ENCODE measurements around the gene IST1.

IST1 gene

DNA sequence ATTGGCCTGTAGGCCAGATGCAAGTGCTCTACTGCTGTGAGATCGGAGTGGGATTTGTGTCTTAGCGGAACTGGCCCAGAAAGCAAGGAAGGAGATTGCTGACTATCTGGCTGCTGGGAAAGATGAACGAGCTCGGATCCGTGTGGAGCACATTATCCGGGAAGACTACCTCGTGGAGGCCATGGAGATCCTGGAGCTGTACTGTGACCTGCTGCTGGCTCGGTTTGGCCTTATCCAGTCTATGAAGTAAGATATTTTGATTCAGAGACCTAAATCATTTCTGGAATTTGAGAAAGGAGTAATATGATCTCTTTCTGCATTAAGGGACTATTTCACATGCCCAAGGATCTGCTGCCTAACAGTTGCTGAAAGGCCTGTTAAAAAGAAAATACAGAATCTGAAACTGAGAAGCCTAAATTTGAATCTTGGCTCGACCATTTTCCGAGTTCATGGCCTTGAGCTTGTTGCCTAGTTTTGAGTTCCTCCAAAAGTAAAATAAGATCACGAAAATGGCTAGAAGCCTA, 21.1 kb downstream of the IST1 start:
- no peak for DNase-seq (ENCODE audit: low read depth in 1 of 2, low spot score in 1 of 2)

DNA sequence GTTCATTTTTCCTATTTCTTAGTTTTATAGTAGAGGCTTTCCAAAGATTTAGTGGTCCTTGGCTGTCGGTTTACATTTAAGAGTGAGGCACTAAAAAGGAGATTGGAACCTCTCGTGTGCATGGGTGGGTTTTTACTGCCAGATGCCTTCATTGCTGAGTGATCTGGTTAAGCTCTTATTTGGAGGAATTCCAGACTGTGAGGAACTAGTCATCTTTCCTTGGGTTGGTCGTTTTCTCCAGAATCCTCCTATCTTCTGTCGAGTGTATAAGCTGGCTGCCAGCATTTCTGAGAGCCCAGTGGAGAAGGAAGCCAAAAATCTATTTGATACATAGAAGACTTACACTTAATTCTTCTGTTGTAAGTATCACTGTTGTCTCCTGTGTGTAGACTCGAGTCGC, 22.6 kb downstream of the IST1 start:
- no peak for DNase-seq (ENCODE audit: low read depth in 1 of 2, low spot score in 1 of 2)

DNA sequence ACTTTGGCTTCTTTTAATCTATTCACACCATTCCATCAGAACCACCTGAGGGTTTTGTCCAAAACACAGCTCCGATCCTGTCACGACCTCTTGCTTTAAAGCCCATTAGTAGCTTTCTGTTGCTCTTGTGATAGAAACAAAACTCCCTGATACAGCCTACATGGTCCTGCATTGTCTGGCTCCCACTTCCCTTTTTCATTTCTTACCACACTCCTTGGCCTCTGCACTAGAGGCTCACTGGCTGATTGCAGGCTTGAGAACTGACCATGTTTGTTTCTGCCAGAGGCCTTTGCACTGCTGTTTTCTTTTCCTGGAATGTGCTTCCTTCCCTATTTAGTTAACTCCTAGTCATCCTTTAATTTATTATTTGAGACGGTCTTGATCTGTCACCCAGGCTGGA, 23.7 kb downstream of the IST1 start:
- DNase-seq (ENCODE audit: low read depth in 1 of 2, low spot score in 1 of 2): no peak

DNA sequence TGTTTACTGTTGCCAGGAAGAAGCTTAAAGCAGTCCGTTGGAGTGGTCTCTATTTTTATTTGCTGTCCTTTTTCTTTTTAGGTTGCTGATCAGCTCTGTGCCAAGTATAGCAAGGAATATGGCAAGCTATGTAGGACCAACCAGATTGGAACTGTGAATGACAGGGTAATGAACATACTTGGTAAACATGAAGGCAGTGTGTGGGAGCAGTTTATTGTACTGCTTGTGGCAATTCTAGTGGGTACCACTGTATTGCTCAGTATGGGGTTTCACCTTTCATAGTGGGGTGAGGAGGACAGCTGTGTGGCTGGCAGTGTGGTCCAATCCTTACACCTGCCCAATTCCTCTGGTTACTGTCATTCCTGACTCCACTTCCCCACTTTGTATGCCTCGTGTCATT, 25.3 kb downstream of the IST1 start:
- DNase-seq (ENCODE audit: low read depth in 1 of 2, low spot score in 1 of 2): no peak

DNA sequence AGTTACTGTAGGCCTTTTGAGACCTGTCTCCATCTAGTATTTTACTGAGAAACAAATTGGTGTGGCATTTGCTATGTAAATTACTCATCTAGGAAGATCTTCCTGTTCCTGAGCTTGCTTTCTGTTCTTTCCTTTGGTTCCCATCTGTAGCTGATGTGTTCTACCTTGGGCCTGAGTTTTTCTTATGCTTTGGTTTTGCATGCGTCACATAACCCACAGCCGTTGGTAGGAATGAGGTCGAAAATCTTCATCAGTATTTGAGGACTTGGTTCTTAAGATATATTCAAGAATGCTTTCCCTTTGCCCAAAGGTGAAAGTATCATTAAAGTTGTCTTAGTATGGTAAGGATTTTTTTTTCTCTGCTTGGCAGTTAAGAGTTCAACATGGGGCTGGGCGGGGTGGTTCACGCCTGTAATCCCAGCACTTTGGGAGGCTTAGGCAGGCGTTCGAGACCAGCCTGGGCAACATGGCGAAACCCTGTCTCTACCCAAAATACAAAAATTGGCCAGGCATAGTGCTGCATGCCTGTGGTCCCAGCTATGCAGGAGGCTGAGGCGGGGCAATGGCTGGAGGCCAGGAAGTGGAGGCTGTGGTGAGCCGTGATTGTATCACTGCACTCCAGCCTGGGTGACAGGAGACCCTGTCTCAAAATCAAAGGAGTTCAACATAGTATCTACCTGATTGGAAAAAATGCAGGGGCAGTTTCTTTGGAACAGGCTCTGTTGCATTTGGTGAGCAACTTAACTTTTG, 28.8 kb downstream of the IST1 start:
- DNase-seq (ENCODE audit: low read depth in 1 of 2, low spot score in 1 of 2): no peak

DNA sequence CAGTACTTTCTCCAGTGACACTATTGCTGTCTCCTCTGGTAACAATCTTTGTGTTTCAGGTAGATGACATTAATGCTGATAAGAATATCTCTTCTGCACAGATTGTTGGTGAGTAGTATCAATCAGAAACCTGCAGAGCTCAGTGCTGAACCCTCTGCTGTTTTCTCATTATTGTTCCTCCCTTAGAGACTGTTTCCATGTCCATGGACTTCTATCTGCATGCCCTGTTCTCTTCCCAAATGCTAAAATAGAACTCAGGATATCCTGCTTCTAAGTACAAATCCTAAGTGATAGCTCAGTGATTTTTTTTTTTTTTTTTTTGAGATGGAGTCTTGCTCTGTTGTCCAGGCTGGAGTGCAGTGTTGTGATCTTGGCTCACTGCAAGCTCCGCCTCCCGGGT, 29.4 kb downstream of the IST1 start:
- no peak for DNase-seq (ENCODE audit: low read depth in 1 of 2, low spot score in 1 of 2)

DNA sequence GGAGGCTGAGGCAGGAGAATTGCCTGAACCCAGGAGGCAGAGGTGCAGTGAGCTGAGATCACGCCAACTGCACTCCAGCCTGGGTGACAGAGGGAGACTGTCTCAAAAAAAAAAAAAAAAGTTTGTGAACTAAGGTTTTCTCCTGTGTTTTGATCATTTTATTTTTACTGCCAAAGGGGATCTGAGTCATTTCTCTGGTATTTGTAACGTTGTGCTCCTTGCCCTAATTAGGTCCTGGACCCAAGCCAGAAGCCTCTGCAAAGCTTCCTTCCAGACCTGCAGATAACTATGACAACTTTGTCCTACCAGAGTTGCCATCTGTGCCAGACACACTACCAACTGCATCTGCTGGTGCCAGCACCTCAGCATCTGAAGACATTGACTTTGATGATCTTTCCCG, 32.1 kb downstream of the IST1 start:
- DNase-seq (ENCODE audit: low read depth in 1 of 2, low spot score in 1 of 2): no peak

DNA sequence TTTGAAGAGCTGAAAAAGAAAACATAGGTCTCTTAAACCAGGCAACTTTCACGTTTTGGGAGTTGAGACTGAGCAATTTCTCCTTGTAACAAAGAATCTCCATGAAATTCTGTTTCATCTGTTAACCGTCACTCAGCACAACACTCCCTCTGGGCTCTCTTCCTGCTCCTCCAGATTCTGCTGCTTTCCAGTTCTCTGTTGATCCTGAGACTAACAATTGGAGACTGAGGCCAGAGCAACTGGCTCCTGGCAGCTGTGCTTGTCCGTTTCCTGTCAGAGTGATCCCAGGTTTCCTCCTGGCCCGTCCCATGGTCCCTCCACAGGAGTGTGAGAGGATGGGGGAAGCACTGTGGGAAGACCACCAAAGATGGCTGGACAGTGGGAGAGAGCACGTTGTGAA, 32.5 kb downstream of the IST1 start:
- no peak for DNase-seq (ENCODE audit: low read depth in 1 of 2, low spot score in 1 of 2)

DNA sequence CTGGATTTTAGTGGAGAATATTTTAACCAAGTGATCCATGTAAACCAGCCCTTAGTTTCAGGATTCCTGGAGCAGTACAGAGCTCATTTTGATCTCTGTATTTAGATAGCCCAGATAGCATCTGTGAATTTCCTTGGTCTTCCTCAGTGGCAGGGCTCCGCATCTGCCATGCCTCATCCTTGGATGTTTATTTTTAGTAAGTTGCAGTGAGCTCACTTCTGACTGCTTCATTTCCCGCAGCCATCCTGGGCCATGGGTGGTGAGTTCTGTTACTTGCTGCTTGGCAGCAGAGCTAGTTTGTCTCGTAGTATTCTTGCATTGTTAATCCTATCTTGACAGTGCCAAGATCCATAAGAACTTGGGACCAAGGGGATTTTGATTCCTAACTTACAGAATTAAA, 33.7 kb downstream of the IST1 start:
- no peak for DNase-seq (ENCODE audit: low read depth in 1 of 2, low spot score in 1 of 2)

DNA sequence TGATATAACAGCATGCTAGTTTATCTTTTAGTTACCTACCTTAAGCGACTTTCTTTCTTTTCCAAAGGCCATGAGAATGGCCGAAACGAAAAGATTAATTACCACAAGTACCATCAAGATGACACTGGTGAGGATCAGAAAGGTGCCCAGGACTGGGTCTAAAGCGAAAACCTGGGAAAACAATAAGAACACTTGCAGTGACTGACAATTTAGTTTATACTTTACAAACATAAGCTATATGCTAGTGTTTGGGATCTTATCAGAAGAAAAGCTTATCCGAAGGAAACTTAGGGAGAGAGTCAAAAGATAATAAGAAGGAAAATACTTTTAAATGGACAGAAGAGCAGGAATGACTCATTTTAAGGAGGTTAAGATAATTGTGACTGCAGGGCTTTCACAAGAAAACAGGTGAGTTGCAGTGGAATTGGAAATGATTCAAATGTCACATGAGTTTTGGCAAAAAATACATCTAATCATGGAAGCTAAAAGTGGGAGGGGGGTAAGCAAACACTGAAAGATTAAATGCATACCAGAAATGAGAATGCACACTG, 34.8 kb downstream of the IST1 start:
- no peak for DNase-seq (ENCODE audit: low read depth in 1 of 2, low spot score in 1 of 2)

DNA sequence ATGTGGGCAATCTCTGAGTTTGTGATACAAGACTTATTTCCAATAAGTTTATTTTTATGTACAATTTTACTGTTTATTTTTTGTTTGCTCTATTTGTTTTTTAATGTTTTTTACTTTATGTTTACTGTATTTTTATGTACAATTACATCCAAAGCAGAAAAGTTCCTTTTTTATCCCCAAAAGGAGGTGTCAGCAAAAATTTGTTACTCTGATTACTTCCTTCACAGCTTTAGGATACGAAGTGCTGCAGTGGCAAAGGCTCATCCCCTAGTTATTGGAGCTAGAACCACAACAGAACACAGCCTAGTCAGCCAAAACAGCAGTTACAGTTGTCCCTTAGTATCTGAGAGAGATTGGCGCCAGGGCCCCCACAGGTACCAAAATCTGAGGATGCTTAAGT, 35.7 kb downstream of the IST1 start:
- DNase-seq (ENCODE audit: low read depth in 1 of 2, low spot score in 1 of 2): no peak

DNA sequence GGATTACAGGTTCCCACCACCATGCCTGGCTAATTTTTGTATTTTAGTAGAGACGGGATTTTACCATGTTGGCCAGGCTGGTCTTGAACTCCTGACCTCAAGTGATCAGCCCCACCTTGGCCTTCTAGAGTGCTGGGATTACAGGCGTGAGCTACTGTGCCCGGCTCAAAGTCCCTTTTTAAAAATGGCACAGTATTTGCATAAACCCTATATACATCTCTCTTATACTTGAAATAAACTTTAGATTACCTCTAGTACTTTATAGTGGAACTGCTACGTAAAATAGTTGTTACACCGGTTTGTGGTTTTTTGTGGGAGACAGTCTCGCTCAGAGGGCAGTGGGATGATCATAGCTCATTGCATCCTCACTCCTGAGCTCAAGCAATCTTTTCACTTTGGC, 36.3 kb downstream of the IST1 start:
- DNase-seq (ENCODE audit: low read depth in 1 of 2, low spot score in 1 of 2): no peak

DNA sequence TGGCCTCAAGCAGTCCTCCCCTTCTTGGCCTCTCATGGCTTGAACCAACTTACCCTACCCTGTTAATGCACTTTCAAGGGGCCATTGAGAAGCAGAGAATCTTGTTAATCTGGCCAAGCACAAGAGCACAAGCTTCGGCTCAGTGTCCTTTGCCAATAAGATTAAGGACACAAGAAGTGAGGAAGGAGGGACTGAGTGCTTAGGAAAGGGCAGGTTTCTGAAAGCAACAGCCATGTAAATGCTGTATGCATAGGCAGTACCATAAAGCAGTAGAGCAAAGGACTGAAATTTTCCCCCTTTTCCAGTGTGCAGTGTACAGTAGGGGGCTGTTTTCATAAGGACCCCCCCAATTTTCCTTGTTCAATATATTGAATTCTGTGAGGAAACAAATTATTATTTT, 37.7 kb downstream of the IST1 start:
- no peak for DNase-seq (ENCODE audit: low read depth in 1 of 2, low spot score in 1 of 2)

DNA sequence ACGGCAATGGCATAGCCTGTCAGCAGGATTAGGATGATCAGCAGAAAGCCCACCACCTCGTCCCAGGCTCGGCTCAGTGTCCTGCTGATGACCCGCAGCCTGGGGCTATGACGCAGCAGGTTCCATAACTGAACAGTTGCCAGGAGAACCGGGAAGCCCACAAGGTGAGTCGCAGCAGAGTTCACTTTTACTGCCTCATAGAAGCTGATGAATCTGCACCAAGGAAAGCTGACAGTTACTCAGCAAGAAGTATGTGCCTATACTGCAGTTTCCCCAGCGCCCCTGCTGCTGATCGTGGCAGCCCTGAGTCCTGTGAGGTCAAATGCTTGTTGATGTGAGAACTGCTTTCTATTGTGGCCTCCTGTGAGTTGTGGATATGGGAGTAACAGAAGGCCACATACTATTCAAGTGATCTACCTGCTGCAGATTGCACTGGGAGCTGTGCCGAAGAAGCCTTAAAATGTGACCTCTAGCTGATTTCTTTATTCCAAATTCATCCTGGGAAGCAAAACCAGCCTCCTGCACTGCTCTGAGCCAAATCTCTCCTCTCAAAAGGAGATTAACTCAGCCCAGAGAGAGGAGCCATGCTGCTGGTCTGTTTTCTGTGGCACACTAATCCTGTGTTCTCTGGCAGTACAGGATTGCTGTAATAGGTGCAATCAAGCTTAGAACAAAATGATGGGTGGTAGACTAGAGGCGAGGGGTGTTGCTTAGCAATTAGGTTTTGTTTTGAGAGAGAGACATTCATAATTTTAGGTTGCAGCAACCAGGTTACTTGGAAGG, 38.8 kb downstream of the IST1 start:
- DNase-seq (ENCODE audit: low read depth in 1 of 2, low spot score in 1 of 2): no peak

DNA sequence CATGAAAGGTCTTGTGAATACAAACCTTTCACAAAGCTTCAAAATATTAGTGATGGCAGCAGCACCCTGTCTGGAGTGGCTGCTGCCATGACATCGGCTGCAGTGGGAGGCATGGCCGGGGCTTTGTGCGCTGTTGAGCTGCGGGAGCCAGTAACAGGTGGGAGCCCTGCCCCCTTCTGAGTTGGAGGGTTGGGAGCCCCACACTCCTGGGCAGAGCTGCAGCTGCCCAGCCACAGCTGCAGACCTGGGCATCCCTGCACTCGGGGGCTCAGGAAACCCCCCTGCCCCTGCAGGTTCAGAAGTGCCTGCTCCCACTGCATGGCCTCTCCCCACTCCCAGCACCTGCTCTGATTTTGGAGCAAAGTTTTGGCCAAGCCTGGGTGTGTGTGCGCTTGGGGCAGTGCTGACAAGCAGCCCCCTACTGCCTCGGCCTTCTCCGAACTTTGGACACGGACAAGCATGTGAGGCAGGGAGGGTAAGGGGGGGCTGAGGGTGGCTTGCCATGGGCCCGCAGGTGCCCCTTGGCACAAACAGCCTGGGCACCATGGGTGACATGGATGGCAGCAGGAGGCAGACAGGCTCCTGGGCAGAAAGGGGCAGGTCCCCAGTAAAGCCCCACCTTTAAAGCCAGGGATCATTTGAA, 42.7 kb downstream of the IST1 start:
- no peak for DNase-seq (ENCODE audit: low read depth in 1 of 2, low spot score in 1 of 2)

DNA sequence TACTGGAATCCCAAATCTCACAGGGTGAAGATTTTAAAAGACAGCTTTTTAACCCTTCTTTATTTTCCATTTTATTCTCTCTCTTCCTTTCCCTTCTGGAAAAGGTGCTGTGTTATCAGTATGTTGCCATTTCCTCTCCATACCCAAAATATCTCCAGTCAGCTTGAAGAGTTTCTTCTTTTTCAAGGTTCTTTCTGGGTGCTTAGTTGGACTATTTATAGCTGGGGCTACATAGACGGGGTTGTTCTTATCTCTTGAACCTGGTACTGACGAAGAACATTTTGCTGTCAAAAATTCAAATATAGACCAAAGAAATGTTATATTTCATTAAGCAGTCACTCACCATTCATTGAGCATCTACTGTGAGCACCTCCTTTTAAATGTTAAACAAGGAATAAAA, 48.6 kb downstream of the IST1 start:
- DNase-seq (ENCODE audit: low read depth in 1 of 2, low spot score in 1 of 2): no peak

DNA sequence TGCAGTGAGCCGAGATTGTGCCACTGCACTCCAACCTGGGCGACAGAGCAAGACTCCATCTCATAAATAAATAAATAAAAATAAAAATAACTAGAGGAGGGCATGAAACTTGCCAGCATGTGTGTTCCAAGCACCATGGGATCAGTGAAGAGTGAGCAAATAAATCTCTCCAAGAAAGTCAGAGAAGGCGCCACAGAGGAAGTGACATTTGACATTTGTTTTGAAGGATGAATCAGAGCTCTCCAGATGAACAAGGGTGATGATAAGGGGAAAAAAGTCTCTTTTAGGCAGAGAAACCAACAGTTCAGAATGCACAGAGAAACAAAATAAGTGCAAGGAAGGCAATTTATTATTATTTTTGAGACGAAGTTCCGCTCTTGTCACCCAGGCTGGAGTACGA, 50.3 kb downstream of the IST1 start:
- no peak for DNase-seq (ENCODE audit: low read depth in 1 of 2, low spot score in 1 of 2)

DNA sequence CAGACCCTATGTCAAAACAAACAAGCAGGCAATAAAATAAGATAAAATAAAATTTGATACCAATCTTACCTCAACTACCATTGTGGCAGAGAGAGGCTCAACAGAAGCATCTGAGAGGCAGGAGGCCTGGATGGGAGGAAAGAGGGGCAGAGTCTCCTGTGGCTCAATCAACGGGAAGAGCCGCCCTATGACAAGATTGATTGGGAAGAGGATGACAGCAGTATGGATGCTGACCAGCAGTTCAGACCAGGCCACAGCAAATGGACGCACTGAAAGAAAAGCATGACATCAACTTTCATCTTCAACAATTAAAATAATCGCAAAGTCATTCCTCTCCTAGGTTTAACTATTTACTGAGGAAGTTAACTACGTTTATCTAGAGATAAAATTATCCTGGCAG, 57.5 kb downstream of the IST1 start:
- DNase-seq (ENCODE audit: low read depth in 1 of 2, low spot score in 1 of 2): no peak

DNA sequence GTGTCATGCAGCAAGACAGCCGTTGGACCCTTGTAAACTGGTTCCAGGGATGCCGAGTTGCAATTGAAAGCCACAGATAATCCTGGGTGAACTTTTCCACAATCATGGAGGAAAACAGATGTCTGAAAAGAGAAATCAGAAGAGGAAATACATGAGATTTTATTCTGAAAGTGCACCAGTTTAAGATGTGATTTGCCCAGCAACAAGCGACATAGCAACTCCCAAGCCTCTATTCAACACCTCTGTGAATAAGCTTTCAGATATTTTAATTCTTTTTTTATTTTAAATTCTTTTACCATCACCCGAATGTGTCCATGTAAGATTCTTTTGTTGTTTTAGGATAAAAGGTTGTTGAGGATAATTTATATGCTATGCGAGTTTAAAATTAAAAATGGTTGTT, 58.8 kb downstream of the IST1 start:
- DNase-seq (ENCODE audit: low read depth in 1 of 2, low spot score in 1 of 2): no peak

DNA sequence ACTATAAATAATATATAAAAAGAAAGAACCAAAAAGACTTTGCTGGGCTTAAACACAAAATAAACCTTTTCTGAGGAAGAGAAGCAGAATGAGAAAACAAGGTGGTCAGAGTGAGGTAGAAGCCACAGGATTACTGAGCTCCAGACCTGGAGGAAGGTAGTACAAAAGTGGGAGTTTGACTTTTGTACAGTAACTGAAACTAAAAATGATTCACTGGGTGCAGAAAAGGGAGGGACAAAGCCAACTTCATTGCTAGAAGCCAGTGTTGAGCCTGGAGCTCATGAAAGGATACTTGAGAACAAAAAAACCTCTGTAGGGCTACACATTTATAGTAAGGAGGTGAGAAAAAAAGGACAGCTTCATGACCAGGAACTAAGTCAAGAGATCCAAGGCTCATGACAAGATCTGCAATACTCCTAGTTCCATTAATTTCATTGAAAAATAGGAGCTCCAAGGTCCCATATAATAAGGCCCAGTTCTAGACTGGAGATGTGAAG, 59.4 kb downstream of the IST1 start:
- DNase-seq (ENCODE audit: low read depth in 1 of 2, low spot score in 1 of 2): no peak

DNA sequence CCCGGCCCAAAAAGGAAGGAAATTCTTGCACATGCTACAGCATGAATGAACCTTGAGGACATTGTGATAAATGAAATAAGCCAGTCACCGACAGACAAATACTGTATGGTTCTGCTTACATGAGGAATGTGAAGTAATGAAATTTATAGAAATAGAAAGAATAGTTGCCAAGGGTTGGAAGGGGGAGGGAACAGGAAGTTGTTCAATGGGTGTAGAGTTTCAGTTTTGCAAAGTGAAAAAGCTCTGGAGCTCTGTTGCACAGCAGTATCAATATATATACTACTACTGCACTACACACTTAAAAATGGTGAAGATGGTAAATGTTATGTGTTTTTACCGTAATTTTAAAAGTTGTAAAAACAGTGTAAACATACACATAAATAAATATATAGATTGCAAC, 61.2 kb downstream of the IST1 start:
- DNase-seq (ENCODE audit: low read depth in 1 of 2, low spot score in 1 of 2): no peak
